HEK293 (cell line): Measurements from ENCODE around the gene ASCL3.

ENCODE experiments used
- BCL11A ChIP-seq: fragments of 450-650 bp; formaldehyde crosslinking; IDR thresholded peaks from 2 replicates; pipeline ENCODE4 v1.5.1; 2016; ENCODE audit warnings: low read depth, missing biosample characterization, missing genetic modification characterization
- ZNF214 ChIP-seq: fragments of 450-650 bp; formaldehyde crosslinking; IDR thresholded peaks from 2 replicates; pipeline ENCODE4 v1.5.1; 2017; ENCODE audit warnings: missing biosample characterization, mild to moderate bottlenecking, missing genetic modification characterization, borderline replicate concordance
- ZNF292 ChIP-seq: fragments of 450-650 bp; formaldehyde crosslinking; IDR thresholded peaks from 2 replicates; pipeline ENCODE4 v1.5.1; 2016; ENCODE audit warnings: low read depth, missing biosample characterization, missing genetic modification characterization, borderline replicate concordance
- ZNF776 ChIP-seq: fragments of 450-650 bp; formaldehyde crosslinking; IDR thresholded peaks from 2 replicates; pipeline ENCODE4 v1.5.0; 2017; ENCODE audit warnings: missing biosample characterization, missing genetic modification characterization, borderline replicate concordance
- TF ChIP-seq, protein P1 (sequence below): fragments of 450-650 bp; formaldehyde crosslinking; IDR thresholded peaks from 2 replicates; pipeline ENCODE4 v1.5.1; 2016; ENCODE audit warnings: missing biosample characterization, missing genetic modification characterization

DNA sequence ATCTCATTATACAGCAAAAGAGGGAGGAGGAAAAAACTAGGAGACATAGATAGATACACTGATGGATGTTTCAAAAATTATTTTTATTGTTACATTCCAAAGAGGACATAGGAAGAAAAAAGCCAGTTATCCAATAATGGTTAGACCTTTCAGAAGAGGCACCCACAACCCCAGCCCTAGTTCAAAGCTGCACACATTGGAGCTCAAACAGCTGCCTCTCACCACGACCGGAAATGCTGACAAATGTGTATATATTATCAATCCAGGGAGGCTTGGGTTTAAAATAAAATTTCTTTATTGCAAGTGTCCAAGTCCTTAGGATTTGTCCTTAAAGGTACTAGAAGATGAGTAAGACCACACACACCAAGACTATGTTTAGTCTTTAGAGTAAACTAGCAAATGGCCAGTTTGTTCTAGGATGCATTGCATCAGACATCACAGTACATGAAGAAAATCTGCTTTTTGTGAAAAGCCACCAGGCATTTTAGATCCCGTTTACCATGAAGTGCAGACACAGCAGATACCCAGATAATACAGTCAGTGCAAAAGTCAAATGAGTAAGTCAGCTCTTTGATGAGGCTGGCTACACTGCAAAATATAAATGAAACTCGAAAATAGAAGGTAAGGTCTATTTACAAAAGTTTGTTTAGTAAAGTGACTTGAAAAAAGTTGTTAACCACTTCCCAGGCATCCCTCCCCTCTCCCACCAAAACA is 4.6 kb upstream of the ASCL3 start:
- TF ChIP-seq ZNF292 (tag by site-specific recombination) (no peak), BCL11A (tag by site-specific recombination) (no peak), ZNF776 (tag by site-specific recombination) (no peak), ZNF214 (tag by site-specific recombination) (no peak)
- TF ChIP-seq, protein P1, sequence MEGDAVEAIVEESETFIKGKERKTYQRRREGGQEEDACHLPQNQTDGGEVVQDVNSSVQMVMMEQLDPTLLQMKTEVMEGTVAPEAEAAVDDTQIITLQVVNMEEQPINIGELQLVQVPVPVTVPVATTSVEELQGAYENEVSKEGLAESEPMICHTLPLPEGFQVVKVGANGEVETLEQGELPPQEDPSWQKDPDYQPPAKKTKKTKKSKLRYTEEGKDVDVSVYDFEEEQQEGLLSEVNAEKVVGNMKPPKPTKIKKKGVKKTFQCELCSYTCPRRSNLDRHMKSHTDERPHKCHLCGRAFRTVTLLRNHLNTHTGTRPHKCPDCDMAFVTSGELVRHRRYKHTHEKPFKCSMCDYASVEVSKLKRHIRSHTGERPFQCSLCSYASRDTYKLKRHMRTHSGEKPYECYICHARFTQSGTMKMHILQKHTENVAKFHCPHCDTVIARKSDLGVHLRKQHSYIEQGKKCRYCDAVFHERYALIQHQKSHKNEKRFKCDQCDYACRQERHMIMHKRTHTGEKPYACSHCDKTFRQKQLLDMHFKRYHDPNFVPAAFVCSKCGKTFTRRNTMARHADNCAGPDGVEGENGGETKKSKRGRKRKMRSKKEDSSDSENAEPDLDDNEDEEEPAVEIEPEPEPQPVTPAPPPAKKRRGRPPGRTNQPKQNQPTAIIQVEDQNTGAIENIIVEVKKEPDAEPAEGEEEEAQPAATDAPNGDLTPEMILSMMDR (tag by site-specific recombination): no peak
